Body of pancreas (tissue), 4 donors: ENCODE results near the gene TINCR. TPM values are rescaled to one million over a fixed set of nuclear protein-coding genes. Genes with fewer than 3 reads are reported as not detected.

ENCODE experiments used
- ATAC-seq: fragments of 150-250 bp; one replicate; pipeline ENCODE4 v1.9.1; 2016
- DNase-seq, 4 donors: peaks; one replicate each; pipeline ENCODE4 v3.0.0-alpha.2; 2019
- H3K27ac ChIP-seq, 4 donors: fragments of 200-600 bp; sonication (generic); 1 replicate in 3 of 4; 2 replicates in 1 of 4; pipeline versions ENCODE4 v1.5.1 to v1.6.1; 2016 to 2019; ENCODE audit warnings: mild to moderate bottlenecking in 1 of 4, mixed read lengths in 1 of 4, moderate library complexity in 1 of 4
- H3K27me3 ChIP-seq, 2 donors: fragments of 200-600 bp; sonication (generic); one replicate each; pipeline ENCODE4 v1.6.0; 2016; ENCODE audit warnings: mild to moderate bottlenecking in 1 of 2
- H3K36me3 ChIP-seq, 2 donors: fragments of 200-600 bp; sonication (generic); replicated peaks in 1 of 2; 2 replicates each; pipeline ENCODE4 v1.5.1; 2016; ENCODE audit warnings: low read depth in 2 of 2; ENCODE audit not compliant: insufficient read depth in 1 of 2
- H3K4me1 ChIP-seq: fragments of 200-600 bp; sonication (generic); one replicate; pipeline ENCODE4 v1.6.0; 2016
- H3K4me3 ChIP-seq, 2 donors: fragments of 200-600 bp; sonication (generic); 1 replicate in 1 of 2; 2 replicates in 1 of 2; pipeline ENCODE4 v1.5.1; 2016 to 2019
- H3K9me3 ChIP-seq, 3 donors: fragments of 200-600 bp; sonication (generic); 1 replicate in 2 of 3; 2 replicates in 1 of 3; pipeline ENCODE4 v1.5.1; 2016
- CTCF ChIP-seq, 7 experiments: fragments of 450-650 bp in 4 of 7; fragments of 200-600 bp in 3 of 7; sonication (generic) in 3 of 7; IDR thresholded peaks; one replicate each; pipeline ENCODE4 v1.5.1; 2016 to 2019; ENCODE audit warnings: antibody characterized with exemption in 7 of 7
- POLR2A ChIP-seq, 3 donors: fragments of 450-650 bp; IDR thresholded peaks; one replicate each; pipeline ENCODE4 v1.6.1; 2016; ENCODE audit warnings: antibody characterized with exemption in 3 of 3, mild to moderate bottlenecking in 2 of 3
- WGBS, 2 donors: methylation state at CpG; one replicate each; pipeline ENCODE4 v1.1.5; 2017; 5-methylcytosine and 5-hydroxymethylcytosine counted together
- intact Hi-C: fragments of 100-400 bp; cut with DNase I; formaldehyde crosslinking; loops from one replicate; pipeline ENCODE4 v1.15.1; 2023
- total RNA-seq, 2 donors: library from RNA; depleted of rRNA; stranded (reverse); fragments of >200 nt; gene quantifications; one replicate each; pipeline ENCODE4 v1.1.0, GENCODE V29; 2016

The TINCR gene
- total RNA-seq, 2 donors from 2014 or later: 0.52 TPM; not detected in 1

- peaks cover 0 to 11% of the 10 kb centered on the region in 2 donors for H3K27me3 ChIP-seq
- ATAC-seq: no peak
- 31 to 38% methylated on average over 13 to 14 of the region's 14 CpGs for WGBS, 2 donors
- H3K4me3 ChIP-seq: no peak overlapping the region
- TF ChIP-seq CTCF (IDR thresholded peaks at IDR 0.05) (no peak), POLR2A (IDR thresholded peaks at IDR 0.05) (no peak)
- H3K27ac ChIP-seq: no peak overlapping the region
- peaks cover 0 to 6% (median 0%) of the 10 kb centered on the region in 3 donors for H3K9me3 ChIP-seq
- H3K4me1 ChIP-seq: no peaks in the 10 kb centered on the region
- no peak for DNase-seq
- intact Hi-C loops: no loop called here
- no peaks in the 10 kb centered on the region for H3K36me3 ChIP-seq
Observed at GRCh38 chr19:5563935-5564612, 3.7 kb downstream of the TINCR start.

GRCh38 chr19:5563008-5563431 is 4.7 kb downstream of the TINCR start:
- DNase-seq: no peak
- no peaks in the 10 kb centered on the region for H3K36me3 ChIP-seq
- no peaks in the 10 kb centered on the region for H3K4me1 ChIP-seq
- peaks cover 0 to 6% of the 10 kb centered on the region in 2 donors for H3K27me3 ChIP-seq
- H3K9me3 ChIP-seq: peaks cover 0 to 6% (median 0%) of the 10 kb centered on the region in 3 donors
- WGBS, 2 donors: 34 to 39% methylated on average over 8 of the region's 8 CpGs
- no peak for ATAC-seq
- H3K27ac ChIP-seq: no peak overlapping the region
- no peak overlapping the region for H3K4me3 ChIP-seq
- intact Hi-C loops: no loop called here
- TF ChIP-seq POLR2A (IDR thresholded peaks at IDR 0.05) (no peak), CTCF (IDR thresholded peaks at IDR 0.05) (no peak)

GRCh38 chr19:5562280-5562679 is 5.5 kb downstream of the TINCR start:
- TF ChIP-seq POLR2A (IDR thresholded peaks at IDR 0.05) (no peak), CTCF (IDR thresholded peaks at IDR 0.05) (no peak)
- Histone ChIP-seq H3K27me3 (peaks cover 0 to 6% of the 10 kb centered on the region in 2 donors), H3K4me3 (no peak overlapping the region), H3K36me3 (no peaks in the 10 kb centered on the region), H3K27ac (no peak overlapping the region), H3K9me3 (peaks cover 0 to 6% (median 0%) of the 10 kb centered on the region in 3 donors), H3K4me1 (no peaks in the 10 kb centered on the region)
- ATAC-seq (no peak), DNase-seq (no peak)
- intact Hi-C loops: no loop called here
- 81 to 89% methylated on average over 7 of the region's 7 CpGs for WGBS, 2 donors

GRCh38 chr19:5561559-5561958 is 6.2 kb downstream of the TINCR start:
- 69 to 72% methylated on average over 6 of the region's 6 CpGs for WGBS, 2 donors

More at GRCh38 chr19:5561559-5561958, 6.2 kb downstream of the TINCR start:
- intact Hi-C loops: no loop called here
- TF ChIP-seq CTCF (IDR thresholded peaks at IDR 0.05) (peak in 3 of 7 experiments; percentile 6 to 30 (median 11)), POLR2A (IDR thresholded peaks at IDR 0.05) (no peak)
- peaks cover 0 to 6% of the 10 kb centered on the region in 2 donors for H3K27me3 ChIP-seq
- H3K4me3 ChIP-seq: no peak overlapping the region
- no peaks in the 10 kb centered on the region for H3K4me1 ChIP-seq
- peaks cover 0 to 6% (median 0%) of the 10 kb centered on the region in 3 donors for H3K9me3 ChIP-seq
- ATAC-seq (no peak), DNase-seq (no peak)
- H3K27ac ChIP-seq: no peak overlapping the region
- no peaks in the 10 kb centered on the region for H3K36me3 ChIP-seq
